ENCODE data around the gene PRR3.

Gene PRR3

GRCh38 chr6:30612213-30612612 is 55.1 kb downstream of the PRR3 start:
- TF ChIP-seq, protein P1, sequence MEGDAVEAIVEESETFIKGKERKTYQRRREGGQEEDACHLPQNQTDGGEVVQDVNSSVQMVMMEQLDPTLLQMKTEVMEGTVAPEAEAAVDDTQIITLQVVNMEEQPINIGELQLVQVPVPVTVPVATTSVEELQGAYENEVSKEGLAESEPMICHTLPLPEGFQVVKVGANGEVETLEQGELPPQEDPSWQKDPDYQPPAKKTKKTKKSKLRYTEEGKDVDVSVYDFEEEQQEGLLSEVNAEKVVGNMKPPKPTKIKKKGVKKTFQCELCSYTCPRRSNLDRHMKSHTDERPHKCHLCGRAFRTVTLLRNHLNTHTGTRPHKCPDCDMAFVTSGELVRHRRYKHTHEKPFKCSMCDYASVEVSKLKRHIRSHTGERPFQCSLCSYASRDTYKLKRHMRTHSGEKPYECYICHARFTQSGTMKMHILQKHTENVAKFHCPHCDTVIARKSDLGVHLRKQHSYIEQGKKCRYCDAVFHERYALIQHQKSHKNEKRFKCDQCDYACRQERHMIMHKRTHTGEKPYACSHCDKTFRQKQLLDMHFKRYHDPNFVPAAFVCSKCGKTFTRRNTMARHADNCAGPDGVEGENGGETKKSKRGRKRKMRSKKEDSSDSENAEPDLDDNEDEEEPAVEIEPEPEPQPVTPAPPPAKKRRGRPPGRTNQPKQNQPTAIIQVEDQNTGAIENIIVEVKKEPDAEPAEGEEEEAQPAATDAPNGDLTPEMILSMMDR (IDR thresholded peaks at IDR 0.05; ENCODE audit: extremely low read depth, insufficient read depth, missing control alignments): no peak
- no peak for DNase-seq (ENCODE audit: low spot score)
- in situ Hi-C loops (cut with MboI; ENCODE audit: low pct_unique_long_range_greater_than_20kb, low sequenced_read_pairs, unreplicated experiment): no loop called here

DNA sequence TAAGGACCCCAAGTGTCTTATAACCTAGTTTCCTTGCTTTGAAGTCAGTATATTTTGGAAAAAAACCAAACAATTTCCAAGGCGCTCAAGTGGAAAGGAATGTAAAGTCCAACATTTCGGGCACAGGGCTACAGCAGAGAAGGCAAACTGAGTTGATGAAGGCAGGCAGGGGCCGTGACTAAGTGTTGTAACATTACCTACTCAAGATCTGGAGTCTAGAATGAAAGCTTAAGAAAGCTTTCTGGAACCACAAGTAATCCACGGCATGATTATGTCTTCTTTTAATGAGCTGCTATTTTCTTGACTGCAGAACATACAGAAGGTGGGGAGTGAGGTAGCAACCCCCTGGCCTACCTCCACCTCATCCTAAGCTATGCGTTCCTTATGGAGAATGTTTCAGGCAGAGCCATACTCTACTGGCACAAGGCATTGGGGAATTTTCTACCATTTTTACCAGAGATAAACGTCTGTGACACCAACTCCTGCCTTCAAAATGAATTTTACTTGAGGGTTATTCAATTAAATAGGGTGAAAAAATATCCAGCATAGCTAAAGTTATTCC is 55.7 kb downstream of the PRR3 start:
- no peak for DNase-seq (ENCODE audit: low spot score)
- in situ Hi-C loops (cut with MboI; ENCODE audit: low pct_unique_long_range_greater_than_20kb, low sequenced_read_pairs, unreplicated experiment): no loop called here
- TF ChIP-seq, protein P1 (IDR thresholded peaks at IDR 0.05; ENCODE audit: extremely low read depth, insufficient read depth, missing control alignments): no peak
